ENCODE data around the gene FXN. TPM values are rescaled to one million over a fixed set of nuclear protein-coding genes. Genes with fewer than 3 reads are reported as not detected.

The FXN gene
- total and polyA plus RNA-seq, 2 donors (not counting 1 experiment from before 2014, with no cell fraction given): 8.8 to 9.6 TPM

GRCh38 chr9:69044240-69045219 is 9.0 kb downstream of the FXN start:
- POLR2A ChIA-PET: no interaction called here
- no peak overlapping the region for H3K9ac ChIP-seq (ENCODE audit: low read length)
- 87% methylated on average over 7 of the region's 9 CpGs for WGBS (ENCODE audit: insufficient coverage)
- Mint-ChIP-seq H3K27me3 (no peaks in the 10 kb centered on the region), H3K4me1 (peaks cover 3% of the 10 kb centered on the region), H3K4me3 (no peak overlapping the region), H3K9me3 (ENCODE audit: insufficient read depth) (no peaks in the 10 kb centered on the region), H3K27ac (no peak overlapping the region)
- H2AFZ ChIP-seq (ENCODE audit: insufficient read depth, low read depth, low read length, poor library complexity, severe bottlenecking): no peak overlapping the region
- peaks cover 0 to 7% (median 0%) of the 10 kb centered on the region in 3 donors for H3K9me3 ChIP-seq (ENCODE audit: control extremely low read depth in 1 of 3, control insufficient read depth in 2 of 3, insufficient read depth in 1 of 3, low read length in 2 of 3)
- H3K36me3 ChIP-seq (replicated peaks in 1 of 2; ENCODE audit: control extremely low read depth in 1 of 2, control insufficient read depth in 1 of 2, extremely low read depth in 1 of 2, insufficient read depth in 2 of 2, low read length in 1 of 2): peaks cover 2 to 15% of the 10 kb centered on the region in 2 experiments
- no peak overlapping the region for H3K4me2 ChIP-seq (replicated peaks; ENCODE audit: low read depth, low read length, poor library complexity, severe bottlenecking)
- no peak for TF ChIP-seq EZH2 (IDR thresholded peaks at IDR 0.05; ENCODE audit: borderline replicate concordance, insufficient read depth, low read depth, low read length, poor library complexity, severe bottlenecking)
- TF ChIP-seq CTCF (IDR thresholded peaks at IDR 0.05): no peak
- no peaks in the 10 kb centered on the region for H3K27me3 ChIP-seq (replicated peaks in 1 of 4; ENCODE audit: control extremely low read depth in 1 of 4, control insufficient read depth in 3 of 4, insufficient read depth in 4 of 4, low read length in 3 of 4)
- H4K20me1 ChIP-seq (ENCODE audit: control insufficient read depth, insufficient read depth, low read length, poor library complexity, severe bottlenecking): peaks cover 4% of the 10 kb centered on the region
- no peaks in the 10 kb centered on the region for H3K4me1 ChIP-seq (ENCODE audit: control insufficient read depth in 2 of 2, insufficient read depth in 2 of 2, low read length in 2 of 2)
- intact Hi-C loops (cut with micrococcal nuclease): no loop called here
- CTCF ChIA-PET: interaction anchor here (0.8 to 1.5 kb wide), 3 partner anchors 8 to 11 kb away, joined by 4 read pairs; no protein-coding TSS in a partner anchor
- DNase-seq (no peak), ATAC-seq (ENCODE audit: low read depth) (no peak)
- H3K27ac ChIP-seq (ENCODE audit: low read length in 2 of 2): no peak overlapping the region
- no peaks in the 10 kb centered on the region for H3K79me2 ChIP-seq (ENCODE audit: control insufficient read depth, insufficient read depth, low read length)
- no peak overlapping the region for H3K4me3 ChIP-seq (ENCODE audit: control extremely low read depth in 1 of 5, extremely low read depth in 1 of 5, insufficient read depth in 1 of 5, low read depth in 2 of 5, low read length in 4 of 5)

GRCh38 chr9:69045821-69046220 is 10.3 kb downstream of the FXN start:
- Mint-ChIP-seq H3K4me1 (peaks cover 3% of the 10 kb centered on the region), H3K4me3 (no peak overlapping the region), H3K27me3 (no peaks in the 10 kb centered on the region), H3K9me3 (ENCODE audit: insufficient read depth) (no peaks in the 10 kb centered on the region), H3K27ac (no peak overlapping the region)
- H3K9me3 ChIP-seq (ENCODE audit: control extremely low read depth in 1 of 3, control insufficient read depth in 2 of 3, insufficient read depth in 1 of 3, low read length in 2 of 3): no peaks in the 10 kb centered on the region
- ChIA-PET CTCF (interaction anchor here (0.7 to 1.5 kb wide), 2 partner anchors 10 to 12 kb away, joined by 3 to 4 read pairs; no protein-coding TSS in a partner anchor), POLR2A (no interaction called here)
- no peaks in the 10 kb centered on the region for H3K4me1 ChIP-seq (ENCODE audit: control insufficient read depth in 2 of 2, insufficient read depth in 2 of 2, low read length in 2 of 2)
- no peak for TF ChIP-seq CTCF (IDR thresholded peaks at IDR 0.05)
- no peak for TF ChIP-seq EZH2 (IDR thresholded peaks at IDR 0.05; ENCODE audit: borderline replicate concordance, insufficient read depth, low read depth, low read length, poor library complexity, severe bottlenecking)
- no peaks in the 10 kb centered on the region for H3K27me3 ChIP-seq (replicated peaks in 1 of 4; ENCODE audit: control extremely low read depth in 1 of 4, control insufficient read depth in 3 of 4, insufficient read depth in 4 of 4, low read length in 3 of 4)
- intact Hi-C loops (cut with micrococcal nuclease): no loop called here
- H3K27ac ChIP-seq (ENCODE audit: low read length in 2 of 2): no peak overlapping the region
- no peak overlapping the region for H3K9ac ChIP-seq (ENCODE audit: low read length)
- H3K36me3 ChIP-seq (replicated peaks in 1 of 2; ENCODE audit: control extremely low read depth in 1 of 2, control insufficient read depth in 1 of 2, extremely low read depth in 1 of 2, insufficient read depth in 2 of 2, low read length in 1 of 2): peaks cover 2 to 15% of the 10 kb centered on the region in 2 experiments
- no peak for ATAC-seq (ENCODE audit: low read depth)
- 97% methylated on average over 3 of the region's 4 CpGs for WGBS (ENCODE audit: insufficient coverage)
- peaks cover 4% of the 10 kb centered on the region for H4K20me1 ChIP-seq (ENCODE audit: control insufficient read depth, insufficient read depth, low read length, poor library complexity, severe bottlenecking)
- DNase-seq: no peak
- no peaks in the 10 kb centered on the region for H3K79me2 ChIP-seq (ENCODE audit: control insufficient read depth, insufficient read depth, low read length)
- H2AFZ ChIP-seq (ENCODE audit: insufficient read depth, low read depth, low read length, poor library complexity, severe bottlenecking): no peak overlapping the region
- no peak overlapping the region for H3K4me2 ChIP-seq (replicated peaks; ENCODE audit: low read depth, low read length, poor library complexity, severe bottlenecking)
- no peak overlapping the region for H3K4me3 ChIP-seq (ENCODE audit: control extremely low read depth in 1 of 5, extremely low read depth in 1 of 5, insufficient read depth in 1 of 5, low read depth in 2 of 5, low read length in 4 of 5)

Measured in B cell (primary cell).